IMR-90 (cell line): Measurements from ENCODE around the gene TCOF1.

Experiments used
- BHLHE40 ChIP-seq: fragments of 150-350 bp; IDR thresholded peaks from 2 replicates; pipeline ENCODE4 v1.6.1; 2016; ENCODE audit warnings: mild to moderate bottlenecking, low read depth, low read length
- CHD1 ChIP-seq: IDR thresholded peaks from 2 replicates; pipeline ENCODE4 v1.6.1; 2012; ENCODE audit warnings: low read depth, low read length, improper control_type of control experiment
- CTCF ChIP-seq: conservative IDR thresholded peaks from 2 replicates; pipeline ENCODE4 v1.5.1; 2012; ENCODE audit warnings: mild to moderate bottlenecking, low read depth, low read length, improper control_type of control experiment
- FOS ChIP-seq: fragments of 150-350 bp; IDR thresholded peaks from 2 replicates; pipeline ENCODE4 v1.6.1; 2016; ENCODE audit warnings: low read depth, low read length
- MAZ ChIP-seq: IDR thresholded peaks from 2 replicates; pipeline ENCODE4 v1.6.1; 2012; ENCODE audit warnings: low read depth, mild to moderate bottlenecking, low read length, improper control_type of control experiment, moderate library complexity, borderline replicate concordance
- POLR2A ChIP-seq: IDR thresholded peaks from 2 replicates; pipeline ENCODE4 v1.6.1; 2012; ENCODE audit warnings: mild to moderate bottlenecking, low read depth, low read length
- RAD21 ChIP-seq: IDR thresholded peaks from 2 replicates; pipeline ENCODE4 v1.6.1; 2012; ENCODE audit warnings: low read length, improper control_type of control experiment
- RFX5 ChIP-seq: IDR thresholded peaks from 2 replicates; pipeline ENCODE4 v1.8.0; 2012; ENCODE audit warnings: low read depth, mild to moderate bottlenecking, low read length, moderate library complexity
- SMC3 ChIP-seq: fragments of 150-350 bp; IDR thresholded peaks from 2 replicates; pipeline ENCODE4 v1.6.1; 2016; ENCODE audit warnings: low read depth, mild to moderate bottlenecking, antibody characterized with exemption, low read length, moderate library complexity
- TF ChIP-seq, protein P1 (sequence below): fragments of 150-350 bp; IDR thresholded peaks from 2 replicates; pipeline ENCODE4 v1.6.1; 2017; ENCODE audit warnings: mild to moderate bottlenecking, antibody characterized with exemption, low read length, low read depth

DNA sequence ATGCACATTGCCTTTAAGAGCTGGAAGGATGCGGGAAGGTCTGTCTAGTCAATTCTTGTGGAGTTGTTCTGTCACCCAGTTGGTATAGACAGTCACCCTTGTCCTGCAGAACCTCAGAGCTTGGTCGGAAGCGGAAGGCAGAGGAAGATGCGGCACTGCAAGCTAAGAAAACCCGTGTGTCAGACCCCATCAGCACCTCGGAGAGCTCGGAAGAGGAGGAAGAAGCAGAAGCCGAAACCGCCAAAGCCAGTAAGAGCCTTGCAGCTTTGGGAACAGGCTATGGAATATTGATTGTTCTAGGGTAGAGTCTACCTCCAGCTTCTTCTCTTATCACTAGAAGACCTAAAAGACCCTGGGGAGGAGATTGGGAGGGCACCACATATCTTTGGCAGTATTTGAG is 6.5 kb downstream of the TCOF1 start:
- TF ChIP-seq CHD1 (no peak), CTCF (no peak), MAZ (no peak), POLR2A (no peak), FOS (no peak), BHLHE40 (no peak), SMC3 (no peak), RFX5 (no peak), RAD21 (no peak)
- TF ChIP-seq, protein P1, sequence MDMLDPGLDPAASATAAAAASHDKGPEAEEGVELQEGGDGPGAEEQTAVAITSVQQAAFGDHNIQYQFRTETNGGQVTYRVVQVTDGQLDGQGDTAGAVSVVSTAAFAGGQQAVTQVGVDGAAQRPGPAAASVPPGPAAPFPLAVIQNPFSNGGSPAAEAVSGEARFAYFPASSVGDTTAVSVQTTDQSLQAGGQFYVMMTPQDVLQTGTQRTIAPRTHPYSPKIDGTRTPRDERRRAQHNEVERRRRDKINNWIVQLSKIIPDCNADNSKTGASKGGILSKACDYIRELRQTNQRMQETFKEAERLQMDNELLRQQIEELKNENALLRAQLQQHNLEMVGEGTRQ = no peak
